Measurements from ENCODE around the gene ZNF471. TPM values are rescaled to one million over a fixed set of nuclear protein-coding genes. Genes with fewer than 3 reads are reported as not detected.

ZNF471 gene
- total RNA-seq, 1 experiment from 2014 or later, result 0.07 TPM

- H2AFZ ChIP-seq (ENCODE audit: low read length), result no peak overlapping the region; the same call in 1 of the 2 replicates
- no peak for TF ChIP-seq EZH2phosphoT487 (IDR thresholded peaks at IDR 0.05; ENCODE audit: borderline replicate concordance, low read length)
- TF ChIP-seq EZH2 (IDR thresholded peaks at IDR 0.05; ENCODE audit: low read length, unreplicated experiment), result no peak
- no peaks in the 10 kb centered on the region for H3F3A ChIP-seq (ENCODE audit: low read length, unreplicated experiment)
- ChIA-PET CTCF (no interaction called here), POLR2A (ENCODE audit: unreplicated experiment) (no interaction called here)
- intact Hi-C loops (cut with micrococcal nuclease), result no loop called here
- H3K79me2 ChIP-seq (ENCODE audit: low read length), result no peaks in the 10 kb centered on the region
- BruUV-seq (replicated peaks), result no TSS peak
- no peaks in the 10 kb centered on the region for H3K27me3 ChIP-seq (ENCODE audit: low read length)
- H3K9me2 ChIP-seq (replicated peaks; ENCODE audit: low read length), result no peaks in the 10 kb centered on the region
- H3K4me1 ChIP-seq (ENCODE audit: insufficient read depth, low read length), result no peaks in the 10 kb centered on the region
- no peak overlapping the region for H3K27ac ChIP-seq (ENCODE audit: low read length)
- no peak overlapping the region for H3K4me2 ChIP-seq (ENCODE audit: low read length)
- peak overlapping the region; percentile 54; the same call in 1 of the 2 replicates for H3K4me3 ChIP-seq (ENCODE audit: low read length)
- DNase-seq, result peak; percentile 31
- peak; percentile 77 for ATAC-seq
- peaks cover 58% of the 10 kb centered on the region for H3K9me3 ChIP-seq (ENCODE audit: low read length)
- H3K9ac ChIP-seq (ENCODE audit: low read length), result no peak overlapping the region
- H4K20me1 ChIP-seq (ENCODE audit: low read length), result no peaks in the 10 kb centered on the region
- H3K36me3 ChIP-seq (ENCODE audit: low read depth, low read length), result no peaks in the 10 kb centered on the region
Observed at GRCh38 chr19:56538254-56538760, 30.7 kb downstream of the ZNF471 start.

DNA sequence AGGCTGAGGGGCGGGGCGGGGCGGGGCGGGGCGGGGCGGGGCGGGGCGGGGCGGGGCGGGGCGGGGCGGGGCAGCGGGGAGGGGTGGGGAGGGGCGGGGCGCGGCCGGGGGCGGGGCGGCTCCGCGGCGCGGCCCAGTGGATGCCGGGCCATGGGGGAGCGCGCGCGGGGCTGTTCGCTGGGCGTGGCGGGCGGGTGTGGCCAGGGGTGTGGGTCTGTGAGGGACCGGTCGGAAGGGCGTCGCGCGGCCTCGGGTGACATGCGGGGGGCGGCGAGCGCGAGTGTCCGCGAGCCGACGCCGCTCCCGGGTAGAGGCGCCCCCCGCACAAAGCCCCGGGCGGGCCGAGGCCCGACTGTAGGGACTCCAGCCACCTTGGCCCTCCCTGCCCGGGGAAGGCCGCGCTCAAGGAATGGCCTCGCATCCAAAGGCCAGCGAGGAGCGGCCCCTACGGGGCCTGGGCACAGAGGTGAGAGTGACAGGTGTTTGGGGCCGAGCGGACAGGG is 31.2 kb downstream of the ZNF471 start, which contains the start of gene ZFP28:
Gene ZFP28 (plus strand): TSS at position 188 of the 503 bp plus-strand sequence. CDS start 71 bp downstream, at position 259.
- ATAC-seq, result peak; percentile 38
- CTCF ChIA-PET, result no interaction called here
- Histone ChIP-seq H3K27ac (ENCODE audit: low read length) (no peak within 1 kb of the TSS), H4K20me1 (ENCODE audit: low read length) (no peaks in the 10 kb centered on the region), H3K4me3 (ENCODE audit: low read length) (peak within 1 kb of the TSS; percentile 54; the same call in 1 of the 2 replicates), H3F3A (ENCODE audit: low read length, unreplicated experiment) (no peaks in the 10 kb centered on the region), H3K4me2 (ENCODE audit: low read length) (no peak within 1 kb of the TSS), H3K9ac (ENCODE audit: low read length) (no peak within 1 kb of the TSS), H3K9me2 (replicated peaks; ENCODE audit: low read length) (no peaks in the 10 kb centered on the region), H3K36me3 (ENCODE audit: low read depth, low read length) (0 out of 2 replicates have a peak, but pooled peaks cover 3% of the 10 kb centered on the region), H2AFZ (ENCODE audit: low read length) (peak within 1 kb of the TSS; percentile 14; the same call in 1 of the 2 replicates), H3K79me2 (ENCODE audit: low read length) (no peaks in the 10 kb centered on the region), H3K27me3 (ENCODE audit: low read length) (no peaks in the 10 kb centered on the region), H3K9me3 (ENCODE audit: low read length) (peaks cover 59% of the 10 kb centered on the region), H3K4me1 (ENCODE audit: insufficient read depth, low read length) (no peaks in the 10 kb centered on the region)
- no peak for TF ChIP-seq EZH2 (IDR thresholded peaks at IDR 0.05; ENCODE audit: low read length, unreplicated experiment)
- no TSS peak for BruUV-seq (replicated peaks)
- POLR2A ChIA-PET (ENCODE audit: unreplicated experiment), result no interaction called here
- DNase-seq, result no peak
- intact Hi-C loops (cut with micrococcal nuclease), result no loop called here

DNA sequence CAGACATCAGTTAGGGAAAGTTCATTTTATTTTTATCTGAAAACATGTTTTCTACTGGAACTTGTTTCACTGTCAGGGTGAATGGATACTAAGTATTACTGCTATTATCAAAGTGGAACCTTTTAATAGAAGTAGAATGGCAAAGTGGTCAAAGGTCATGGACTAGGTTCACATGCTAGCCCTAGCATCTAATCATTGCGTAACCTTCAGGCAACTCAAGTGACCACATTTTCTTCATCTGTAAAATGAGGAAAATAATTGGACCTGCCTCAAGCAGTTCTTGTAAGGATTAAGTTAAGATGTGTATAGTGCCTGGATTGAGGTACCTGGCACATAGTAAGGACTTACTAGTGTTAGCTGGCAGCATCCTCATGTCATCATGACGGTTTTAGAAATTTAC is 36.1 kb downstream of the ZNF471 start:
- H3K27ac ChIP-seq (ENCODE audit: low read length), result no peak overlapping the region
- BruUV-seq (replicated peaks), result no TSS peak
- H3F3A ChIP-seq (ENCODE audit: low read length, unreplicated experiment), result no peaks in the 10 kb centered on the region
- 0 out of 2 replicates have a peak, but pooled peaks cover 4% of the 10 kb centered on the region for H3K36me3 ChIP-seq (ENCODE audit: low read depth, low read length)
- TF ChIP-seq, protein P1, sequence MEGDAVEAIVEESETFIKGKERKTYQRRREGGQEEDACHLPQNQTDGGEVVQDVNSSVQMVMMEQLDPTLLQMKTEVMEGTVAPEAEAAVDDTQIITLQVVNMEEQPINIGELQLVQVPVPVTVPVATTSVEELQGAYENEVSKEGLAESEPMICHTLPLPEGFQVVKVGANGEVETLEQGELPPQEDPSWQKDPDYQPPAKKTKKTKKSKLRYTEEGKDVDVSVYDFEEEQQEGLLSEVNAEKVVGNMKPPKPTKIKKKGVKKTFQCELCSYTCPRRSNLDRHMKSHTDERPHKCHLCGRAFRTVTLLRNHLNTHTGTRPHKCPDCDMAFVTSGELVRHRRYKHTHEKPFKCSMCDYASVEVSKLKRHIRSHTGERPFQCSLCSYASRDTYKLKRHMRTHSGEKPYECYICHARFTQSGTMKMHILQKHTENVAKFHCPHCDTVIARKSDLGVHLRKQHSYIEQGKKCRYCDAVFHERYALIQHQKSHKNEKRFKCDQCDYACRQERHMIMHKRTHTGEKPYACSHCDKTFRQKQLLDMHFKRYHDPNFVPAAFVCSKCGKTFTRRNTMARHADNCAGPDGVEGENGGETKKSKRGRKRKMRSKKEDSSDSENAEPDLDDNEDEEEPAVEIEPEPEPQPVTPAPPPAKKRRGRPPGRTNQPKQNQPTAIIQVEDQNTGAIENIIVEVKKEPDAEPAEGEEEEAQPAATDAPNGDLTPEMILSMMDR (conservative IDR thresholded peaks at IDR 0.05; ENCODE audit: low read depth, low read length), result no peak
- no peak for TF ChIP-seq EZH2phosphoT487 (IDR thresholded peaks at IDR 0.05; ENCODE audit: borderline replicate concordance, low read length)
- no peak for TF ChIP-seq EZH2 (IDR thresholded peaks at IDR 0.05; ENCODE audit: low read length, unreplicated experiment)
- no peak overlapping the region for H3K9ac ChIP-seq (ENCODE audit: low read length)
- no peaks in the 10 kb centered on the region for H3K9me2 ChIP-seq (replicated peaks; ENCODE audit: low read length)
- no peak overlapping the region for H2AFZ ChIP-seq (ENCODE audit: low read length)
- H3K9me3 ChIP-seq (ENCODE audit: low read length), result peaks cover 67% of the 10 kb centered on the region
- no peaks in the 10 kb centered on the region for H3K4me1 ChIP-seq (ENCODE audit: insufficient read depth, low read length)
- H3K4me3 ChIP-seq (ENCODE audit: low read length), result no peak overlapping the region
- H3K27me3 ChIP-seq (ENCODE audit: low read length), result no peaks in the 10 kb centered on the region
- ChIA-PET CTCF (no interaction called here), POLR2A (ENCODE audit: unreplicated experiment) (no interaction called here)
- no peak overlapping the region for H3K4me2 ChIP-seq (ENCODE audit: low read length)
- intact Hi-C loops (cut with micrococcal nuclease), result no loop called here
- no peak for DNase-seq
- no peaks in the 10 kb centered on the region for H3K79me2 ChIP-seq (ENCODE audit: low read length)
- no peak for ATAC-seq
- no peaks in the 10 kb centered on the region for H4K20me1 ChIP-seq (ENCODE audit: low read length)

All from PC-3 (cell line).